GM18867 (cell line): Measurements from ENCODE around the gene SRSF2.
"Not testable (repeated sequence)": the region's sequence is repeated elsewhere in the genome, so short reads cannot be mapped to it uniquely, and the experiment has no call there.

Source experiments
- ATAC-seq: cut with Tn5 transposase; IDR thresholded peaks from one replicate; pipeline ENCODE4 v1.9.1; 2021; ENCODE audit warnings: mild to moderate bottlenecking, moderate library complexity; ENCODE audit not compliant: unreplicated experiment

Gene SRSF2

DNA sequence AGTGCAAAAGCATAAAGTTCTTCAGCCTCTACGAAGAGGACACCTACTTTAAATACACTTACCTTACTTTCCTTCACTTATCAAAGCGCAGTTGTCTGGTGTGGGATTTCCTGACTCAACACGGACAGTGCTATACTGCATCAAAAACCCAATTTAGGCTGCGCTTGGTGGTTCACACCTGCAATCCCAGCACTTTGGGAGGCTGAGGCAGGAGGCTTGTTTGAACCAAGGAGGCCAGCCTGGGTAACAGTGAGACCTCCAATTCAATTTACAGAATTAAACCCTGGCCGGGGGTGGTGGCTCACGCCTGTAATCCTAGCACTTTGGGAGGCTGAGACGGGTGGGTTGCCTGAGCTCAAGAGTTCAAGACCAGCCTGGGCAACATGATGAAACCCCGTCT, 14.9 kb downstream of the SRSF2 start:
- no peak for ATAC-seq

DNA sequence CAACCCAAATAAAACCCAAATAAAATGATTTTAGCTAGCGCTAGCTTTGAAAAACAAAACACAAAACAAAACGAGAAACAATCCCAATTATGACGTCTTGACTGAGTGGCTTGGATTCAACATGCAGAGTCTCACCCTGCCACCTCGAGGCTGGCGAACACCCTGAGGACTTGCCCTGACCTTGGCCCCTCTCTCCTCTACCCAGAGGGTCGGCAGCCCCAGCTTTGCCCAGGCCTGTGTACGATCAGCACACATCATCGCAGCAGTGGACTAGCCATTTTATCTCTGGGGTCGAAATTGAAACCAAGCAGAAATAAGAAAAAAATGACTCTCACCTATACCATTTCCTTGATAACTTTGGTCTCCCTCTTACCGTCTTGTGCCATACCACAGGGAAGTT, 15.7 kb downstream of the SRSF2 start:
- no peak for ATAC-seq

GRCh38 chr17:76720941-76721340, 16.2 kb downstream of the SRSF2 start:
- no peak for ATAC-seq

DNA sequence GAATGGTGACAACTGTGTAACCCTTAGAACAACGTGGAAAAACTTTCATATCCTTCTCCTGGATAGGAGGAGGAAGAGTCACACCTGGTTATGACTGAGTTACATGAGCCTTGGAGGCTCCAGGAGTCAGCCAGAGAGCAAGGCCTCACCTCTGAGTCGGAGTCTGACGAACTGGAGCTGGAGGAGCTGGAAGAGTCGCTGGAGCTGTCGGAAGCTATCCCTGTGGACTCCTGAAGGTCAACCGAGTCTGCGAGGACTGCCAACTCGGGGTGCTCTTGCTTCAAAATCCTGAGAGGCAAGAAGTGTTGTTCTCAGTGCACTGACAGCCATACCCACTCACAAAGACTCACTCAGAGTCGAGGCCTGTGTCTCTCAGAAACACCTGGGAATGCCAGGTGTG, 16.9 kb downstream of the SRSF2 start:
- no peak for ATAC-seq

DNA sequence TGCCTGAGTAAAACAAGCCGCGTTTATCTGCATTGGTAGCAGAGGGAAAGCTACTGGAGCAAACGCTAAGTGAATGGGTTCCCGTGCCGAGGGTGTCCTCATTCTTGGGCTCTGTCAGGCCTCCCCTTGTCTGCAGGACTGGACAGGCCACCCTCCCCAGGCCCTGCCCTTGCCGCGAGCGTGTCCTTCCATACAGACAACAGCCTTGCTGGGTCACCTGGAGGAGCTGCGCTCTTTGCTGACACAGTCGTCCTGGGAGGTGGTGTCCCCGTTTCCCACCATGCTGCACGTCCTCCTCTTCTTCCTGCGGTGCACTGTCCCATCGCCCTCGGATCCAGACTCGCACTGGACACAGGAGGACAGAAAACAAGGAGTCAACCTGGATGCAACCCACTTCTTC, 18.6 kb downstream of the SRSF2 start:
- no peak for ATAC-seq

GRCh38 chr17:76716839-76717215, 20.3 kb downstream of the SRSF2 start:
- no peak for ATAC-seq

- ATAC-seq: no peak
Observed at GRCh38 chr17:76716146-76716838, 20.8 kb downstream of the SRSF2 start.

DNA sequence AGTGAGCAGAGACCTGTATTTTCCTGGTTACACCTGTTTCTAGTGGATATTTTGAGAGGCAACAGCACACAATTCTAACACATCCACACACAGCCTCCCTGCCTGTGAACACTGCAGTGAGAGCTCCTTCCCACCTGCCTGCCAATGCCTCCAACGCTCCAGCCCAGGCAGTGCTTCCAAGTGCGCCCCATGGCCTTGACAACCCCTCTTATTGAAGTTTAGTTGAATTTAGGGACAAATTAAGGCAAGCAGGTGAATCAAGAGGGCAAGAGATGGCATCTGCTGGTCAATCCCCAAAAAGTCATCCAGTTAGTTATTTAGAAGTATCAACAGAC, 21.7 kb downstream of the SRSF2 start:
- ATAC-seq: no peak

DNA sequence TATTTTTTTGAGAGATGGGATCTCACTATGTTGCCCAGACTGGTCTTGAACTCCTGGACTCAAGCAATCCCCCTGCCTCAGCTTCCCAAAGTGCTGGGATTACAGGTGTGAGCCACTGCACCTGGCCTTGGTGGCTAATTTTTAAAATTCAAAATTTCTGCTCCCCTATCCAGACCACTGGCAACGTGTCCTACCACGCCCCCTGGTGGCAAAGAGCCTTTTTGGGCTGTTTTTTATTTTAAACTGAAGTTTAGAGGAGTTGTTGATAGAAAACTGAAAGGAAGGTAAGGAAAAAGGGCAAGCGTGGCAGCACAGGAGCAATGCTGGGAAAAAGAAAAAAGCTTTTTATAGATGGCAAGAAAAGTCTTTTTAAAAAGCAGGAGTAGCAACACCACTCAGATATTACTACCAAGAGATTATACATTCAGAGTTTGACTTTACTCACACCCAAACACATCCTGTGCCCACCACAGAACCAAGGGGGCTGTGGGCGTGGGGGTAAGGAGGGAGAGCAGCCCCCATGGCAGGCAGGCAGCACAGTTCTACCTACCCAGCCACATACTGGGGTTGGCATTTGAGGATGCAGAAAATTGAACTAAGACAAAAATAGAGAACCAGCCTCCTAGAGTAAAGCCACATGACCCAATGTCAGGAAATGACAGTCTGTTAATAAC, 22.2 kb downstream of the SRSF2 start:
- no peak for ATAC-seq

DNA sequence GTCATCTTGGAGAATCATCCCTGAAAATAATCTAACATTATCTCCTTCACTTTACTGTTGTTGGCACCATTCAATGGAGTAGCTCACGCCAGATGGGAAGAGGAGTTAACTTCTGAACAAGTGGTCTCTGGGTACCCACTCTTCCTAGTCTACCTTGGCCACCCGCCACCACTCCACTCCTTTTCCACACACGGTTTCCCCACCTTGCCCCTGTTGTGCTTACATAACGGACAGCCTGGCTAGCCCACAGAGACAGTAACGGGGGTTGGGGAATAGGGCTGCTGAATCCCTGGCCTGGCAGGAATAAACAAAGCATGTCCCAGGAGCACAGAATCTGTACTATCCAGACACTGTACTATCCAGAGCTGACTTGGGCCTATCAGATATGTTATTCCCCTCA, 22.8 kb downstream of the SRSF2 start:
- ATAC-seq: no peak

DNA sequence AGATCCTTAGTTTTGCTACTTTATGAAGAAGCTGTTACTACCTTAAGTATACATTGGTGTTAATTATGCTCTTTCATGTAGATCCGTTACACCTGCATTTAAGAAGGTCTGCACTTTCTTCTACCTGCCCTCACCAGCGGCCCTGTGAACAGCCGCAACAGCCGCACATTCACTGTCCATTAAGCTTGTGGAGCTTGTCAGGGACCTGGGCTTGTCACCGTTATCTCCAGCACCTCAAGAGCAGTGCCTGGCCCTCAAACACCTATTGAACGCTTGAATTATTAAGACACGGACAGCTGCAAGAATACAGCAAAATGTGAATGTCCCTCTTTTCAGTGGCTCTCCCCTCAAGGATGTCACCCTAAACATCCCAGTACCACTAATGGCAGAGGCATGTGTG, 23.4 kb downstream of the SRSF2 start:
- ATAC-seq: no peak

- not testable (repeated sequence) for ATAC-seq
Observed at GRCh38 chr17:76712321-76712720, 24.8 kb downstream of the SRSF2 start.

GRCh38 chr17:76710863-76711611, 26.1 kb downstream of the SRSF2 start, which contains the start of gene MXRA7:
MXRA7 (minus strand) TSS chr17:76710965; CDS start chr17:76710946, 19 bp downstream.
- no peak for ATAC-seq

DNA sequence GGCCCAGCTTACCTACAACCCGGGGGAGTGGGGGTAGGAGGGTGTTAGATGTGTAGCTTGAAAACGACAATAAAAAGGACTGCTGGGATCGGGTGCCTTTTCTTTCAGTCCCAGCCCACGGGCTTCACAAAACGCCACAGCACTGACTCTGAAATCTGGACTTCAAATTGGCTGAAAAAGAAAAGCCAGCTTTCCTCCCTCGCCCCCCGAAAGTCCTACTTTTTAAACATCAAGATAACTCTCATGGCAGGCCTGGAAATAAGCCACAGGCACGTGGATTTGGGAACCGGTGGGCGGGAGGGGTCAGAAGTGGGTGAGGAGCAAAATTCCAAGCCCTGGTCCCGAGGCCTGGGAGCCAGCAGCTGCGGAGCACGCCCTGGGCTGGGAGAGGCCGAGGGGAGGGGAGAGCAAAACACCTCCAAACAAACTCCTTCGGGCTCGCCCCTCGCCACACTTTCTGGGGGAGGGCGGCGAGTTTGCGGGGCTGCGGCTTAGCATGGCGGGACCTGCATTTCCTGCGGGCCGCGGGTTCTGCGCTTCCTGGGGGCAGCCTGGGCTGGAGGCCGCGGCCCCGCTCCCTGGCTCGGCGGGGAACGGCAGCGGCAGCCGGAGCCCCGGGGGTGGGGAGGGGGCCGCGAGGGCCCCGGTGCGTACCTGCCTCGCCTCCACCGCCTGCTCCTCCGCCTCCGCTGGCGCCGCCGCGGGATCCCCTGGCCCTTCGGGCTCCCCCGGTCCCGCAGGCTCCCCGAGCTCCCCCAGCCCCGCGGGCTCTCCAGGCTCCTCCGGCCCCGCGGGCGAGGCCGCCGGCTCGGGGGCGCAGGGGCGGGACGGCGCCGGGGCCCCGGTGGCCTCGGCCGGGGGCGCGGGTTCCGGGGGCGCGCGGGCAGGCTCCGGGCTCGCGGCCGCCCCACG, 26.9 kb downstream of the SRSF2 start:
- not testable (repeated sequence) for ATAC-seq

- no peak for ATAC-seq
Observed at GRCh38 chr17:76709077-76709950, 27.8 kb downstream of the SRSF2 start.

DNA sequence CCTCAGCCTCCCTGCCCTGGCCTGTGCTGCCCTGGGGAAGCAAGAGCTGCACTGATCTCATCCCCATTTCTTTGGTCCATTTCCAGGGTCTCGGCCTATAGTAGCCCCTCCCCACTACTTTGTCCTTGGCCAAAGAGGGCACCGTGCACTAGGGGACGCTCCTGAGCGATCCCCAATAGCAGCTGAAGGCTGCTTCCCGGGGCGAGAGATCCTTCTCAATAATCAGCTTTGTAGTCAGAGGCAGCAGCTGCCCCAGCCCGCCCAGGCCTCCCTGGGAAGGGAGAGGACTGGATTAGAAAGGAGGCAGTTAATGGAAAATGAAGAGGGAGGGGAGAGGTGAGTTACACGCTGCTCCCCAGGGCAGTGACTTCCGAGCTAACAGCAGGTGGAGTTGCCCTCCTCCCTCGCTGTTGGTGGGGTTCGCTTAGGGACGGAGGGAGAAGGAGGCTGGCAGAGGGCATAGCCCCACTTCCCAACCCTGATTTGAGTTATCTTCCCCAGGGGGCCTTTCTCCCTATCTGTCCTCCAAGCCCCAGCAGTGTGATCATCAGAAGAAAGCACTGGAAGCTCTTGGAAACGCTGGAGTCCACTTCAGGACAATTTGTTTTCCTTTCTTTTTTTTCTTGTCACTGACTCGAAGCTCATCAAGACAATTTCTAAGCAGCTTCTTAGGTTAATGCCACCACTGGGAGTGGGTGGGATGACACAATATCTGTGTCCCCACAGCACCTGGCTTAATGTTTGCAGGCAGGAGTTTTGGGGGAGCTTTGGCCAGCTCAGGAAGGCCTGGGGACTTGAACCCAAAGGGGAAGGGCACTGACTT, 28.9 kb downstream of the SRSF2 start:
- no peak for ATAC-seq

DNA sequence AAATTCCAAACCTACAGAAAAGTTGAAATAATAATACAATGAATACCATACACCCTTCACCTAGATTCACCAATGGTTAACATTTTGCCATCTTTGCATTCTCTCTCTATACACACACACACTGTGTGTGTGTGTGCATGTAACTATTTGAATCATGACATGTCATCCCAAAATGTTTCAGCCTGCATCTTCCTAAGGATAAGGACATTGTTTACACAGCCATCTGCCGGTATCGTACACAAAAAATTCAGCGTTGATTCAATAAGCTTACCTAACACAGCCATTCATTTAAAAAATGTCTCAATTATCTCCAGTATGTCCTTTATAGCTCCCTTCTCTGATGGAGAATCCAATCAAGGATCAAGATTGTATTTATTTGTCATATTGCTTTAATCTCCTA, 30.3 kb downstream of the SRSF2 start:
- ATAC-seq: no peak

- no peak for ATAC-seq
Observed at GRCh38 chr17:76704805-76705204, 32.3 kb downstream of the SRSF2 start.

DNA sequence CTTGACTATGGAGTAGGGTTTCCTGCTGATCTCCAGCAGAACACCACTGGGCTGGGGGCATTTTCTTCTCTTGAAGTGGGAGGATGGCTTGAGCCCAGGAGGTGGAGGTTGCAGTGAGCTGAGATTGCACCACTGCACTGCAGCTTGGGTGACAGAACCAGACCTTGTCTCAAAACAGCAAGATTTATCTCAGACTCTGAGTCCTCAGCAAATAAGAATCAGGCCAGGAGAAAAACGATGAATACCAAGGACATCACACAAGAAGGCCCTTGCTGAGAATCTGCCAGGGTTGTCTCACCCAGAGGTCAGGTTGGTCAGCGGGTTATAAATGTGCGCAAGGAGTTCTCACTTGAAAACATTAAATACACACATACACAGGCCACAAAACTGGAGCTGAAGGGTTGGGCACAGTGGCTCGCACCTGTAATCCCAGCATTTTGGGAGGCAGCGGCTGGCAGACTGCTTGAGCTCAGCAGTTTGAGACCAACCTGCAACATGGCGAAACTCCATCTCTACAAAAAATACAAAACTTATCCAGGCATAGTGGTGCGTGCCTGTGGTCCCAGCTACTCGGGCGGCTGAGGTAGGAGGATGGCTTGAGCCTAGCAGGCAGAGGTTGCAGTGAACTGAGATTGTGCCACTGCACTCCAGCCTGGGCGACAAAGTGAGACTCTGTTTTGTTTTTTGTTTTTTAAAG, 34.0 kb downstream of the SRSF2 start:
- ATAC-seq: no peak
